ENCODE data around the gene MRC2. TPM values are rescaled to one million over a fixed set of nuclear protein-coding genes. Genes with fewer than 3 reads are reported as not detected.

The MRC2 gene
- polyA plus RNA-seq, 1 of the 3 experiments (the other 2 are of a cell fraction): 213 TPM

DNA sequence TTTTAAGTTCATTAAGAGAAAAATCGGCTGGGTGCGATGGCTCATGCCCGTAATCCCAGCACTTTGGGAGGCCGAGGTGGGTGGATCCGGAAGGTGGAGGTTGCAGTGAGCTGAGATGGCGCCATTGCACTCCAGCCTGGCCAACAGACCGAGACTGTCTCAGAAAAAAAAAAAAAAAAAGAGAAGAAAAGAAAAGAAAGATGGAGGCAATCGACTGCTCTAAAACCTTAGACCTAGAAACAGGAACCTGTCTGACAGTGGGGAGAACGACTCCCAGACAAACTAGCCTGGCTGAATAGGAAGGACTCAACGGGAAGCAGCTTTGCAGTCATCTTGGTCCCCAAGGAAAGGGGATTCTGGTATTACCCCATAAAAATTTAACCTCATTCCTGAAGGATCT, 13.7 kb downstream of the MRC2 start:
- Histone ChIP-seq H3K9ac (no peak overlapping the region), H3F3A (replicated peaks; ENCODE audit: insufficient read depth) (peaks cover 36% of the 10 kb centered on the region), H3K27me3 (ENCODE audit: insufficient read depth) (no peaks in the 10 kb centered on the region), H3K9me3 (no peaks in the 10 kb centered on the region), H3K4me3 (ENCODE audit: low read depth in 2 of 2, low read length in 1 of 2) (no peak overlapping the region), H4K20me1 (ENCODE audit: insufficient read depth) (peaks cover 63% of the 10 kb centered on the region), H2AFZ (ENCODE audit: low read depth) (no peak overlapping the region), H3K36me3 (replicated peaks in 1 of 2; ENCODE audit: control insufficient read depth in 1 of 2, insufficient read depth in 2 of 2, low read length in 1 of 2) (peaks cover 0 to 22% of the 10 kb centered on the region in 2 experiments), H3K4me1 (ENCODE audit: control insufficient read depth in 1 of 2, insufficient read depth in 2 of 2, low read depth in 1 of 2, low read length in 1 of 2) (no peaks in the 10 kb centered on the region; a peak in 2 of 4 replicates), H3K9me2 (no peaks in the 10 kb centered on the region), H3K4me2 (no peak overlapping the region), H3K27ac (ENCODE audit: low read depth in 2 of 2, low read length in 1 of 2) (no peak overlapping the region), H3K79me2 (ENCODE audit: insufficient read depth) (peaks cover 99% of the 10 kb centered on the region)
- CTCF ChIA-PET: interaction anchor here (1.1 to 2.6 kb wide), 2 partner anchors 12 to 88 kb away, joined by 4 to 8 read pairs; no protein-coding TSS in a partner anchor
- DNase-seq: no peak
- TF ChIP-seq, protein P1, sequence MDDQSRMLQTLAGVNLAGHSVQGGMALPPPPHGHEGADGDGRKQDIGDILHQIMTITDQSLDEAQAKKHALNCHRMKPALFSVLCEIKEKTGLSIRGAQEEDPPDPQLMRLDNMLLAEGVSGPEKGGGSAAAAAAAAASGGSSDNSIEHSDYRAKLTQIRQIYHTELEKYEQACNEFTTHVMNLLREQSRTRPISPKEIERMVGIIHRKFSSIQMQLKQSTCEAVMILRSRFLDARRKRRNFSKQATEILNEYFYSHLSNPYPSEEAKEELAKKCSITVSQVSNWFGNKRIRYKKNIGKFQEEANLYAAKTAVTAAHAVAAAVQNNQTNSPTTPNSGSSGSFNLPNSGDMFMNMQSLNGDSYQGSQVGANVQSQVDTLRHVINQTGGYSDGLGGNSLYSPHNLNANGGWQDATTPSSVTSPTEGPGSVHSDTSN (IDR thresholded peaks at IDR 0.05): no peak
- TF ChIP-seq FOXM1 (IDR thresholded peaks at IDR 0.05; ENCODE audit: low read depth) (no peak), RFX5 (IDR thresholded peaks at IDR 0.05; ENCODE audit: low read length) (no peak), MEF2A (IDR thresholded peaks at IDR 0.05; ENCODE audit: borderline replicate concordance, low read depth) (no peak), TCF12 (IDR thresholded peaks at IDR 0.05) (no peak), SIN3A (IDR thresholded peaks at IDR 0.05; ENCODE audit: borderline replicate concordance, low read depth, low read length) (no peak), POLR2AphosphoS5 (IDR thresholded peaks at IDR 0.05; ENCODE audit: low read depth, low read length) (no peak), GABPA (IDR thresholded peaks at IDR 0.05; ENCODE audit: low read depth) (no peak), RAD21 (IDR thresholded peaks at IDR 0.05; ENCODE audit: low read length) (no peak), MXI1 (IDR thresholded peaks at IDR 0.05; ENCODE audit: low read depth, low read length) (no peak), NFIC (IDR thresholded peaks at IDR 0.05; ENCODE audit: borderline replicate concordance) (no peak), EP300 (IDR thresholded peaks at IDR 0.05; ENCODE audit: borderline replicate concordance in 1 of 2, low read depth in 1 of 2, low read length in 1 of 2) (no peak)
- TF ChIP-seq, protein P2, sequence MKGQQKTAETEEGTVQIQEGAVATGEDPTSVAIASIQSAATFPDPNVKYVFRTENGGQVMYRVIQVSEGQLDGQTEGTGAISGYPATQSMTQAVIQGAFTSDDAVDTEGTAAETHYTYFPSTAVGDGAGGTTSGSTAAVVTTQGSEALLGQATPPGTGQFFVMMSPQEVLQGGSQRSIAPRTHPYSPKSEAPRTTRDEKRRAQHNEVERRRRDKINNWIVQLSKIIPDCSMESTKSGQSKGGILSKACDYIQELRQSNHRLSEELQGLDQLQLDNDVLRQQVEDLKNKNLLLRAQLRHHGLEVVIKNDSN (IDR thresholded peaks at IDR 0.05; ENCODE audit: borderline replicate concordance, low read depth): no peak
- TF ChIP-seq, protein P3, sequence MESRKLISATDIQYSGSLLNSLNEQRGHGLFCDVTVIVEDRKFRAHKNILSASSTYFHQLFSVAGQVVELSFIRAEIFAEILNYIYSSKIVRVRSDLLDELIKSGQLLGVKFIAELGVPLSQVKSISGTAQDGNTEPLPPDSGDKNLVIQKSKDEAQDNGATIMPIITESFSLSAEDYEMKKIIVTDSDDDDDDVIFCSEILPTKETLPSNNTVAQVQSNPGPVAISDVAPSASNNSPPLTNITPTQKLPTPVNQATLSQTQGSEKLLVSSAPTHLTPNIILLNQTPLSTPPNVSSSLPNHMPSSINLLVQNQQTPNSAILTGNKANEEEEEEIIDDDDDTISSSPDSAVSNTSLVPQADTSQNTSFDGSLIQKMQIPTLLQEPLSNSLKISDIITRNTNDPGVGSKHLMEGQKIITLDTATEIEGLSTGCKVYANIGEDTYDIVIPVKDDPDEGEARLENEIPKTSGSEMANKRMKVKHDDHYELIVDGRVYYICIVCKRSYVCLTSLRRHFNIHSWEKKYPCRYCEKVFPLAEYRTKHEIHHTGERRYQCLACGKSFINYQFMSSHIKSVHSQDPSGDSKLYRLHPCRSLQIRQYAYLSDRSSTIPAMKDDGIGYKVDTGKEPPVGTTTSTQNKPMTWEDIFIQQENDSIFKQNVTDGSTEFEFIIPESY (IDR thresholded peaks at IDR 0.05; ENCODE audit: borderline replicate concordance, low read depth): no peak
- TF ChIP-seq, protein P4, sequence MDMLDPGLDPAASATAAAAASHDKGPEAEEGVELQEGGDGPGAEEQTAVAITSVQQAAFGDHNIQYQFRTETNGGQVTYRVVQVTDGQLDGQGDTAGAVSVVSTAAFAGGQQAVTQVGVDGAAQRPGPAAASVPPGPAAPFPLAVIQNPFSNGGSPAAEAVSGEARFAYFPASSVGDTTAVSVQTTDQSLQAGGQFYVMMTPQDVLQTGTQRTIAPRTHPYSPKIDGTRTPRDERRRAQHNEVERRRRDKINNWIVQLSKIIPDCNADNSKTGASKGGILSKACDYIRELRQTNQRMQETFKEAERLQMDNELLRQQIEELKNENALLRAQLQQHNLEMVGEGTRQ (IDR thresholded peaks at IDR 0.05; ENCODE audit: borderline replicate concordance, low read depth, low read length): no peak
- 87% methylated on average over 10 of the region's 10 CpGs for WGBS (ENCODE audit: low lambda C conversion rate)
- POLR2A ChIA-PET: no interaction called here

Measured in SK-N-SH (cell line).